ENCODE results near the gene ATF7IP.

ATF7IP gene

DNA sequence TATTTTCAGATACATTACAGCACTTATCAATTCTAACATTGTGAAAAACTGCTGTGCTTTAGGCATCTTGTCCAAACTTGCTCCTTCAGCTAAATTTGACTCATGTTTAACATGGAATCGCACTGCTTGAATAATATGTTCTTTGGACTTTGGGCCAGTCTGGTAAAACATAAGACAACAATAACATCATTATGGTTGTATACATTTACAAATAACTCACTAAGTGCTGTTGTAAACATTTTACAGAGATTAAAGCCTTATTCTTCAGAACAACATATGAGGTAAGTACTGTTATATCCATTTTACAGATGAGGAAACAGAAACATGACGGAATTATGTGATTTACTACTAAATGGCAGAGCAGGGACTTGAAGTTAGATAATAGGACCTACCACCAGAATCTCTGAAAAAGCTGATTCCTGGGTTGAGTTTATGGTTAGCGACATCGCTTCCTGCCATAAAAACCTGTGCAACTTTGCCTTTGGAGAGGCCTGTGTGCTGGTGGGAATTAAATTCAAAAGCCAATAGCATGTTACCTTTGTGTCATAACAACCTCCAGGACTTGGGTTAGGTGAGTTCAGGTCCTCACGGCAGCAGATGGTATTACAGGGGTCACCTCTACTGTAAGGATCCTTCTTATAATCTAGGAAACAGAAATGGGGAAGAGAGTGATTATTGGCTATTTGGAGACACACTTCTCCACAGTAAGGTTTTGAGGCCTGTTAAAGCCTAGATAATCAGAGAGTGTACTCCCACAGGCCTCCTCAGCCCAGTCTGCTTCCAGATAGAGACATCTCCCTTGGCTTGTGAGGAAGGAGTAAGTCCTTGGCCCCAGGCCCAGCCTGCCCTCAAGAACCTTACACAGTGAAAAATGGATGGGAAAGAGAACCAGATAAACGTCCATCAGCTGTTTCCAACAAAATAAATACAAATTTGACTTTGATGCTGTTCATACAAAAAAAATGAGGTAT lies 140.4 kb downstream of the ATF7IP start:
- FAIRE-seq, result no peak

DNA sequence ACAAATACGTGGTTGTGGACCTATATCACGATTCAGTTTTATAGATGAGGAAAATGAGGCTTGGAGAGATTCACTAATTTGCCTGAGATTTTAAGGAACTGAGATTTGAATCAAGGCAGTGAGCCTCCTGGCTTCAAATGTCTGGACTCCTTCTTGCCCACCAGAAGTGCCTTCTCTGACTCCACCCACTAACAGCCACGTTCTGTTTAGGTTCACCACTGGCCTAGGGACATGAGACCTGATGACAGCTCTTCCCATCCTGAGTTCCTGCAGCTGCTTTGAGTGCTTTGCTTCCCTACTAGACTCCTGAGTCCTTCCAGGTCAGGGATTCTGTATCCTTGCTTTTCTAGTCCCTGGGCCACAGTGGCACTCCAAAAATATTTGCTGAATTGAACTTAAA lies 145.1 kb downstream of the ATF7IP start:
- no peak for FAIRE-seq

DNA sequence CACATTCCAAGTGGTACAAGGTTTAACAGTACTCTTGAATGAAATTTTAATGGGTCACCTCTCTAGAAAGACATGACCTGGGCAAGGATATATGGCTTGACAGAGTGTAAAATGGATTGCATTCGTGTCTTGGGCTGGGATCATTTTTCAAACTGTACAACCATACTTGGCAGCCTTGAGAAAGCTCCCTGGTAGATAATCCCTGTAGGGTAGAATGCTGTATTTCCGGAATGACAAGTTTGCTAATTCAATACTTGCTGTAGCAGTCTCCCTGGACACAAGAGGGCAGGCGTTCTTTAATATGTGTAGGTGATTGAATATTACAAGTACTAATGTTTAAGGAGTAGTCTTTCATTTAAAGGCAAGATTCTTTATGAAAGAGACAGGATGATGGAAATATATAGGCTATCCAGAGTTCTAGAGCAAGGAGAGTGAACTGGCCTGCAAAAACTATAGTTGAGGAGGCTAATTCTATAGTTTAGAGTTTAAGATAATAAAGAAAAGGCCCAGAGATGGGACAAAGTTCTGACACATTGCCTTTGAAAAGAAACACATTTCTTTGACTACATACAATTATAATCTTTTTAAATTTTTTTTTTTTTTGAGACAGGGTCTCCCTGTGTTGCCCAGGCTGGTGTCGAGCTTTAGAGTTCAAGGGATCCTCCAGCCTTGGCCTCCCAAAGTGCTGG lies 148.8 kb downstream of the ATF7IP start:
- FAIRE-seq, result peak; percentile 61

DNA sequence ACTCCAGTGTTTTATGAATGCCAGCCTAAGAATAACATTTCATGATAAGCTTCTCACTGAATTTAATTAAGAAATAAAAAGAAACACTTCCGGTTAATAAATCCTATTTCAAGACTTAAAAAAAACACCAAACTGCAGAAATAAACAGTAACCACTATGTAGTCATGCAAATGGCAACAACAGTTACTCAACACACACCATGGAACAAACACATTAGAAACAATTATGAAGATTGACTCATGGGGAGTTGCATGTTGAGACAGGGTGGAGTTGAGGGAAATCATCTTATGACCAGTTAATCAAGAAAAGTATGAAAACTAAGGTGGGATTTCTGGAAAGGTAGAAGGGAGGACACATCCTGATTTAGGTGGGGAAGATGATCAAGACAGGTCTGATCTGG lies 149.5 kb downstream of the ATF7IP start:
- FAIRE-seq, result no peak

DNA sequence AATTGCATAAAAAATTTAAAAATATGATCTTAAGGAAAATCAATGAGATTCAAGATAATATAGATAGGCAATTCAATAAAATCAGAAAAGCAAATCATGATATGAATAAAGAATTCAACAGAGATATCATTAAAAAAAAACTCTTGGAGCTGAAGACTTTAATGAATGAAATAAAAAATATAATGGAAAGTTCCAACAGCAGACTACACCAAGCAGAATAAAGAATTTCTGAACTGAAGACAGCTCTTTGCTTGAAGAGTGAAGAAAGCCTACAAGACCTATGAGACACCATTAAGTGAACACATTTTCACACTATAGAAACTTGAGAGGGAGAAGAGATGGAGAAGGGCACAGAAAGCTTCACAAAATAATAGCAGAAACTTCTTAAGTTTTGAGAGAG lies 156.3 kb downstream of the ATF7IP start:
- no peak for FAIRE-seq

DNA sequence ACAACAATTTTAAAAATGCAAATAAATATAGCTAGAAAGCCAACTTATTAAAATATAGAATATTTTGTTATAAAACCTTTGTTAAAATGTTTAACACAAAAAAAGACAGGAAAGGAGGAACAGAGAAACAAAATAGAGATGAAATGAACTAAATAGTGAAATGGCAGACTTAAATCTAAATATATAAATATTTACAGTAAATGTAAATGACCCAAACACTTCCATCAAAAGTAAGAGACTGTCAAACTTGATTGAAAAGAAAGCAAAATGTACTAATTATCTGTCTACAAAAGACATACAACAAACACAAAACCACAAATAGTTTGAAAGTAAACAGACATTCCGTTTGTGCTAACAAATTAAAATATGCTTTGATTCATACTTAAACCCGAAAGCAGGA lies 160.5 kb downstream of the ATF7IP start:
- peak; percentile 21 for FAIRE-seq

DNA sequence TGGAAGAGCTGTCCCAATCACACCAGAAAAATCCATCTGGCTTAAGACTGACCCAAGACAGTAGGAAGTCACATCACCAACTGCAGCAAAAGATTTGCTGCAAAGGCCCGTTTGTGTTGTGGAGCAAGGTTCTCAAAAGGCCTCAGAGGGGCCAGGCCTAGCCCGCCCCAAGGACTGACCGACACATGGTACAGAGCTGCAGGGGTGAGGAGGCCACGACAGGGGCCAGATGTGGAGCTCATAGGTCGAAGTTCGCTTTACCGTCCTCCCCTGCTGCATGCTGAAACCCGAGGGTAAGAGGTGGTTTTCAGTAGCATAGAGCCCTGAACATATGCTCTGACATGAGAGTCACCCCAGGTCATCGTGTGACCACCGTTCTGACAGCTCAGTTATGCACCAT lies 166.7 kb downstream of the ATF7IP start:
- FAIRE-seq, result no peak

DNA sequence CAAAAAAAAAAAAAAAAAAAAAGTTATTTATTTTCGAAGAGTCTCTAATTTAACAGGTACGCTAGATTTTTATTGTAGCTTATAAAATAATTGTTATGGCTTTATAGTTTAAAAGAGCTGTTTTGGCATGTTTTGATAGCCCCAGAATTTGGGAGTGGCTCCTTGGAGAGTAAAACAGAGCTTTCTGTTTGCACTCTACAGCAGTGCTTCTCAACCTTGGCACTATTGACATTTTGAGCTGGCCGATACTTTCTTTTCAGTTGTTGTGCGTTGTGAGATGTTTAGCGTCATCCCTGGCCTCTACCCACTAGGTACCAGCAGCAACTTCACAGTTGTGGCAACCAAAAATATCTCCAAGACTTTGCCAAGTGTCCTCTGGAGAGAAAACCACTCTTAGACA lies 171.6 kb downstream of the ATF7IP start:
- FAIRE-seq, result no peak

DNA sequence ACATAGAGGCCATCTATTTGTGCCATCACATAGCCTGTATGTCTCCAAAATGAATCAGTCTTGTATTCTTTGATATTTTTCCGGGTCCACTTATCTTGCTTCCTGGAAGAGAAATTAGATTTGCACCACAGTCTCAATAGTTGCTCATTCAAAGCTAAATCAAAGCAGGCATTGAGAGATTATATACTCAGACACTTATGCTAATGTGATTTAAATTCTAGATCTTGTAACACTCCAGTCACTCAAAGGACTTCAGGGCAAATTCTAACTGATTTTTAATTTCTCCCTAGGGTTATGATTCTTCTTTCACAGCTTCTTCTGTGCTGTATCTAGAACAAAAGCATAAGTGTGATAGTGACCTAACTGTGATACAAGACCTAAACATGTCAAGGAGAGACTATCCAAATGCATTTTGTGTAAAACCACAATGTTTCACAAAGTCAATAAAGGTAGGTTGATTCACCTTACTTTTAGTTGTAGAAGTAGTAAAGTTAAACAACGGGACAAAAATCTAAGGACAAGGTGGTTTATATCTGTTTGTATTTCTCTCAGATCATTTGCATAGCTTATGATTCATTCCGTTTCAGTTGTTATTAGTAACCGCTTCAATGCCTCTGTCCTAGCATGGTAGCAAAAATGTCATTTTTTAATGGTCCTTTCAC lies 175.4 kb downstream of the ATF7IP start:
- no peak for FAIRE-seq

DNA sequence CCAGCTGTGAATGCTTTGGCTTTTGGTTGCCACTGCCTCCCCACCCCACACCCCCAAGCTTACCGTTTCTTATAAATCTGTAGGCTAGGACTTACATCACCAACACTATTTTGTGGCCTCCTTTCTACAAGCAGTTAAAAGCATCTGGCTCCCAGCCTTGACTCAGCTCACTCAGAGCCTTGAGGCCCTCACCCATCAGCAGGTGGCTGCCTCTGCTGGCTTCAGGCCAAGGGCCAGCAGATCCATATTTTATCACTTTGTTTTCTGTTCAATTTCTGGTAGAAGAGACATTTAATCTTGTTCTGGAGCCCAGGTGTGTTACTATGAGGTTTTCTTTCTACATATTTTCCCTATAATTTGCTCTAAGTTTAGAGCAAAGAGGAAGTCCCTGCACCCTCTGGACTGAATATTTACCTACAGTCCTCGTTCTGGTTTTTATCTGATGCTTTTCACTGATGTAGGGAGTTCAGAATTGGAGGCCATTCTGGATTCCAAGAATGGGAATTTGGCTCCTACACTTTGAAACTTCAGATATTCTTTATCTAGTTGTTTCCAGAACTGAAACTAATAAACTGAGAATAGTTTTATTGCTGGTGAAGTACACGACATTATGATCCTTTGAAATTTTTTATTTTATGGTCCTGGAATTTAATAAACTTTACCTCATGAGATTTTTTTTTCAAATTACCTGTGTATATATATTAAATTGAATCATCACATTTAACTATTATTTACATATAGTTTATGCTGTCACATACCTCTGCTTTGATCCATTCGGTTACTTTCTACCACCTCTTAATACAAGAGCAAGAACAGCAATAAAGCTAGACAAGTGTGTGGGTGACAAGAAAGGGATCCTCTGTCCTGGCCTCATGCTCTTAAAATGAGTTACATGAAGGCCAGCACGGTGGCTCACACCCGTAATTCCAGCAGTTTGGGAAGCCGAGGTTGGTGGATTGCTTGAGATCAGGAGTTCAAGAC lies 180.0 kb downstream of the ATF7IP start:
- no peak for FAIRE-seq

DNA sequence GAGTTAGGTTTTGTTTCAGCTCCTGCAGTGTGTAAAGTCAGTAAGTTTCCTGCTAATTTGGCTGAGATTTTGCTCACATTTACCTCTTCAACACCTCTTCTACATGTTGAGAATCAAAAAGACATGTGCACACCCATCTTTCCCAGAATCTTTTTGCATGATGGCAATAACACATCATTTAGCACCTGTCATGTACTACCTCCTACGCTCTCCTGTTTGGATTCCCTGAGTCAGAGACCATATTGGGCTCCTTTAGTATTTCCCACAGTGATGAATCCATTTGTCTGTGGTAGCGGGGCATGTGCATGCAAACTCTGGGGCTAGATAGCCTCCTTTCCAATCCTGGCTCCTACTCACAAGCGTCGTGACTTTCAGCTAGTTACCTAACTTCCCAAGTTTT lies 182.1 kb downstream of the ATF7IP start:
- FAIRE-seq, result no peak

DNA sequence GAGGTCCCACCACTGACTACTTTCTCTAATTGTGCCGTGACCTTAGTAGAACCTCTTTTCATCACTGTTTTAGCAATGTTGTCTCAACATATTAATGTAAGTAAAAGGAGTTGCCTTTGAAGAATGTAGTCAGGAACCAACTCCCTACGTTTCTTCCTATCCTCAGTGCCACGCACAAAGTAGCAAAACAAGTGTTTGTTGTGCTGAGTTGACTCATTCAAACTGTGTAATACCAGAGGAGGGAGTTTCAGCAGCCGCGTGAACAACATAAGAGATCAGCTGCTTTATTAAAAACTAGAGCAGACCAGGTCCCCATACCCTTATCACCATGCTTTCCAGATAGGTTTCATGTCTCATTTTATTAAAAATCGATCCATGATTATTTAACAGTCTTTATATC lies 183.1 kb downstream of the ATF7IP start:
- no peak for FAIRE-seq

All from colon (tissue), 2 donors.